NCI-H748 (cell line): ENCODE measurements around the gene ADAT3.

ENCODE experiments used
- DNase-seq: peaks from one replicate; lab custom pipeline; 2025; ENCODE audit not compliant: unreplicated experiment; lab: John Stamatoyannopoulos, UW

The ADAT3 gene

DNA sequence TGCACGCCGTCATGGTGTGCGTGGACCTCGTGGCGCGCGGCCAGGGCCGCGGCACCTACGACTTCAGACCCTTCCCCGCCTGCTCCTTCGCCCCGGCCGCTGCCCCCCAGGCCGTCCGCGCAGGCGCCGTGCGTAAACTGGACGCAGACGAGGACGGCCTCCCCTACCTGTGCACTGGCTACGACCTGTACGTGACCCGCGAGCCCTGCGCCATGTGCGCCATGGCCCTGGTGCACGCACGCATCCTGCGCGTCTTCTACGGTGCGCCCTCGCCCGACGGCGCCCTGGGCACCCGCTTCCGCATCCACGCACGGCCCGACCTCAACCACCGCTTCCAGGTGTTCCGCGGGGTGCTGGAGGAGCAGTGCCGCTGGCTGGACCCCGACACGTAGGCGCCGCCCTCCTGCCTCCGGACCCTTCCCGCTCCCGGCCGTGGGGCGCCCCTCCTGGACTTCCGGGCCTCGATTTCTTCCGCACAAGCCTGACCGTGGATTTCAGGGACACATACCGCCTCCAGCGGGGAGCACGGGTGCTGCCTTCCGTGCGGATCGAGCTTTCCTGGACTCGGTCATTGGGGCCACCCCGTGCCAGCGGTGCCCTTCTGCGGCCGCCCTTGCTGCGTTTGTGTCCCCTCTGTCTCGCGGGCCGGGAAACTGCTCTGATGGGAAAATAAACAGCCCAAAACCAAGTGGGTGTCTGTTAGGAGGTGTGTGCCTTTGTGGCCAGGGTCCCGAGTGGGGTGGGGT is 7.7 kb downstream of the ADAT3 start:
- DNase-seq: no peak

DNA sequence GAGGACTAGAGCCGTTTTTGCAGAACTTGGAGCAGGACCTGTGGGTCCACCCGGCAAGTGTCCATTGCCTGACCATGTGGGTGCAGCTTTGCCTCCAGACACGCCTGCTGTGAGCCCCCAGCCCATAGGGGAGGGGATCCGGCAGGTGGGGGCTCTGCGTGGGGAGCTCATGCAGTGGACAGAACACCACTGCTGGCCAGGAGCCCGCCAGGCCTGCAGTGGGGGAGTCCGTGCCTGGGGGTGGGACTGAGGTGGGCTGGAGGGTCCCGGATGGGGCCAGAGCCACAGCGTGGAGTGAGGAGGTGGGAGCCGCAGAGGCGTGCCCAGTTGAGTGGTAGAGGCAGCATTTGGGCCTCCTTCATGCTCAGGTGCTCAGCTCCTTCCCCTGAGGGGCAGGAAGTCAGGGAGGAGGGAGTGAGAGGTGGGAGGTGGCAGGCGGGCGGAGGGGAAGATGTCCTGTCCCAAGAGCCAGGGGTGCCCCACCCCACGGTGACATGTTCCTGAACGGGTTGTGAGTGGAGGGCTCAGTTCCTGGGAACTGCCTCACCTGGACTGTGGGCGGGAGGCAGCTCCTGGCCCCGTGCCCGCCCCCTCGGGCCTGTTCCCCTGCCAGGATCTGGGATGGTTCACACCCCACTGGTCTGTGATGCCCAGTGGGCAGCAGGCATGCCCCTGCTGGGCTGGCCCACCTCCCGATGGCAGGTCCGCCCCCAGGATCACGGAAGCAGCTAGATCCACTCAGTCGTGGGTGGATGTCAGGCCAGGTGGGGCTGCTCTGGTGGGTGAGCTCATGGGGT is 8.8 kb downstream of the ADAT3 start:
- no peak for DNase-seq

- no peak for DNase-seq
Measured at GRCh38 chr19:1914826-1915341, 9.7 kb downstream of the ADAT3 start.

- DNase-seq: no peak
Measured at GRCh38 chr19:1917146-1917545, 11.9 kb downstream of the ADAT3 start.

GRCh38 chr19:1917926-1918325 is 12.7 kb downstream of the ADAT3 start:
- DNase-seq: no peak

- no peak for DNase-seq
Measured at GRCh38 chr19:1918975-1919374, 13.8 kb downstream of the ADAT3 start.

DNA sequence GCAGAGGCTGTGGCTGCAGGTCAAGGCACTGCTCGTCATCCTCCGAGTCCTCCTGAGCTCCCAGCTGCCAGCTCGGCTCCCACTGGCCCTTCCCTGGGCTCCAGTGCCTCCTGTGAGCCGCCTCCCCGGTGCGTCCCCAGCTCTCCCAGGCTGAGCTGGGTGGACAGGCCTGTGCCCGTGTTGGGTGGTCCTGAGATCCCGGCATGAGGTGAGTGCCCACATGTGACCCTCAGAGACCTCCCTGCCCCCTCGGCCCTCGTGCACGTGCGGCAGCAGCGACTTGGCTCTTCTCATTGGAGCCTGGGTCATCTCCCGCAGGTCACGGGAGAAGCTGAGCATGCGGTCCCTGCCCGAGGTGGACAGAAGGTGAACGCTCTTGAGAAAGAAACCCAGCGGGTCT is 15.4 kb downstream of the ADAT3 start:
- no peak for DNase-seq

DNA sequence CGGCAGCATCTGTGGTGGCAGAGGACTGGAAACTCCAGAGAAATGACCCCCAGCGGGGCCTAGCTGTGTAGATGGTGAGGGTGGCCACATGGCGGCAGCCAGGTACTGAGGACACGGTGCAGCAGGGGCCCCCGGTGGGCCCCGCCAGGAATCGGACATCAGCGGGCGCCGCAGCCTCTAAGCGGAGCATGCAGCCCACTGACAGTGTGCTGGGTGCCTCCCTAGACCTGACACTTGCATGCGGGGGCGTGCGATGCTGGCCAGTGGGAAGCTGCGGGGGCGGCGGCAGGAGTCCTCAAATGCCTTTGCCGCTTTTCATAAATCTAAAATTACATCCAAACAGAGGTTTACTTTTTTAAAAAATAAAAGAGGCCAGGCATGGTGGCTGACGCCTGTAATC is 16.1 kb downstream of the ADAT3 start:
- DNase-seq: no peak

DNA sequence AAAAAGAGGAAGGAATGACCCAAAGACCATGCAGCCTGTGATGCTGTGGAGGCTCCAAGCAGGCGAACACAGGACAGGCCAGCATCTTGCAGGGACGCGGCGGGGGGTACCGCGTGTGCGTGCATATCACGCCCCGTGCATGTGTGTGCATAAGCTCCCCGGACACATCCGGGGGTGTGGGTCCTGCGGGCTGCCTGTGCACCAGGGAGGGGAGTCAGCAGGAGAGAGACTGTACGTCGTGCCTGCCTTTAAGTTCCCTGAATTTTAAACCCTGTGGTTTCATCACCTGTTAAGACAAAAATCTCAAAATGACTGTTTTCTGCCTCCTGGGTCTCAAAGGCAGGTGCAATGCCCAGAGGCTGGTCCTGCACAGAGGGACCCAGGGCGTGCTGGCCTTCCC is 16.6 kb downstream of the ADAT3 start:
- no peak for DNase-seq

- DNase-seq: no peak
Measured at GRCh38 chr19:1922803-1923202, 17.6 kb downstream of the ADAT3 start.

DNA sequence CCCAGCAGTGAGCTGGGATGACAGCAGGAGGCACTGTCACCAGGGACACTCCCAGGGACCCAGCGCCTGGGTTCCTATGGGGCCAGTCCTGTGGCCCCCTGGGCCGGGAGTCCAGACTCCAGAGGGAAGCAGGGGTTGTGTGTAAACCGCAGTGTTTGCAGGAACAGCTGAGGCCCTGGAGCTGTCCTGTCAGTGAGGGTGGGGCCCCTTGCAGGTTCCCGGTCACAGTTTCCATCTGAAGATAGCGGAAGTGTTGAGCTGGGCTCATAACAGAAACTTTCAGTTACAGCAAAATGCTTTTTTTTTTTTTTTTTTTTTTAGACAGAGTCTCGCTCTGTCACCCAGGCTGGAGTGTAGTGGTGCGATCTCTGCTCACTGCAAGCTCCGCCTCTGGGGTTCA is 18.1 kb downstream of the ADAT3 start:
- no peak for DNase-seq

DNA sequence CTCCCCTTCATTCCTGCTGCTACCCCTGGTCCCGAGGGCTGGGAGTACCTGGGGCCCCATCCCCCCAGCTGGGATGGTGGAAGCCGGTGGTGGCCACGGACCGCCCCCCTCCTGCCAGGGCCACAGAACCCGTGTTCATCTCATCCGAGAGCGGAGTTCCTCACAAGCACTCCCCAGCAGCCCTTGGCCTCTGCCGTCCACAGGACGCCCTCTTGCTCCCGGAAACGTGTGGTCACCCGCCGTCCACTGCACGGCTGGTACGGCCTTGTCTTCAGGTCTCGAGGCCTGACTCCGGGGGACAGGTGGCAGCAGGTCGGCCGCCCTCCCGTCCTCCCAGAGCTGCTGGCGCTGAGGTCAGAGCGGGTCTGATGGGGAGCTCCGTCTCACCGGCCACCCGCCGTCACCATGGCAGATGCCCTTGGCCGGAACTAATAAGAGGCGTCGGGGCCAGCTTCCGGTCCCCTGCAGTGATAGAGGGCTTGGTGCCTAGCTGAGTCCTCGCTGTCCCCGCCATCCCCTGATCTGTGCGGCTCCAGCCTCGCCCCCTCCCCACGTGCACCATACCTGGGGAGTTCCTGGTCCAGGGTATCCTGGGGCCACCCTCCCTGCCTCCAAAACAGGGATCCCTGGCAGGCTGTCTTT is 19.2 kb downstream of the ADAT3 start:
- no peak for DNase-seq

DNA sequence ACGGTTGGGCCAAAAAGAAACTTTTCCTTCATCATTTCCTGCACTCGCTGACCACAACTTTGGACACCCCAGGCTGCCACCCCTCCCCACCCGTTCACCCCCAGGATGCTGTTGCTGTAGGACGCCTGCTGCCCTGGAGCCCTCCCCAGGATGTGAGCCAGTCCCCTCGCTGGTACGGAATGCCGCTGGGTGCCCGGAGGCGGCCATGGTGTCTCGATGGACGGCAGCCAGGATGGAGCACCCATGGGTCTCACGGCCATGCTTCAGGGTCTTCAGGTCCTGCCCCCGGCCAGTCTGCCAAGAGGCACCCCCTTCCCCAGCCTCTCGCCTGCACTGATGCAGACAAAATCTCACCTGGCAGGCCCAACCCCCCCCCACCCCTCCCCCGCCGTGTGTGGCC is 20.3 kb downstream of the ADAT3 start:
- DNase-seq: no peak

- DNase-seq: peak; percentile 75
Measured at GRCh38 chr19:1929021-1929742, 24.0 kb downstream of the ADAT3 start.

DNA sequence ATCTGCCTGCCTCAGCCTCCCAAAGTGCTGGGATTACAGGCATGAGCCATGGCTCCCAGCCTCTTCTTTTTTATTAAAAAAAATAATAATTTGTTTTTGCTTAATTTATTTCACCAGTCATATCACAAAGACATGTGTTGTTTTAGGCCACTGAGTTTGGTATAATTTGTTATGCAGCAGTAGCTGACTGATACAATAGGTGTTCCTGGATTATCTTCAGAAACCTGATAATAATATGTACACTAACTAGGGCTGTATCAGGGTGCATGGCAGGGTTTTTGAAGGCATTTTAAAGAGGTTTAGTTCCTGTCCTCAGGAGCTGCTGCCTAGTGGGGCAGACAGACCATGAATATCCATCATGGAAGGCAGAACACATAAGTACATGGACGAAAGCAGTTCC is 26.2 kb downstream of the ADAT3 start:
- no peak for DNase-seq

DNA sequence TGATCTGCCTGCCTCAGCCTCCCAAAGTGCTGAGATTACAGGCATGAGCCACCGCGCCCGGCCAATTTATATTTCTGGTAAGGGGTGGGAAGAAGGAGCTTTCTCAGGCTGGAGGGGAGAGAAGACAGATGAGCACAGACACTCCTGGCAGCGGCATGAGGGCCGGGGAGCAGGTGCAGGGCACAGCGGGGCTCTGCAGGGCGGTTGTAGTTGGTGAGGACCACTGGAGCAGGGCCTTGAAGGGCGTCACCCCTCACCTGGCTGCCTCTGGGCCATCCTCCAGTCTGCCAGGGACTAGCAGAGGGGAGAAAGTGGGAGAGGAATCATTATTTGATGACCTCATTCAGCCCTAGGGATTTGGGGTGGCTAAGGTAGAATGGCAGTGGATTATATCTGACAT is 27.2 kb downstream of the ADAT3 start:
- no peak for DNase-seq

DNA sequence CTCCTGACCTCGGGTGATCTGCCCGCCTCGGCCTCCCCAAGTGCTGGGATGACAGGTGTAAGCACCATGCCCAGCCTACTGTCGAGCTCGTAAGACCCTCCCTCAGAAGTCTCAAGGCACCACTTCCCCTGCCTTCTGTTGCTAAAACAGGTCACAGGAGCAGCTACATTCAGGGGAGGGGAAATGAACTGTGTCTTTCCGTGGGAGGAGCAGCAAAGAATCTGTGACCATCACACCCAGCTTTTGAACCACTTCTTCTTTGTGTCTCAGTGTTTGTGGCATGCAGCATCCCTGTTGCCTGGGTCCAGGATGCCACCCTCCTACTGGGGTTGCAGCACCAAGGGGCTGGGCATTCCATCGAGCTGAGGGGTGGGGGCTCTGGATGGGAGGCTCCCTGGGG is 28.0 kb downstream of the ADAT3 start:
- DNase-seq: no peak

DNA sequence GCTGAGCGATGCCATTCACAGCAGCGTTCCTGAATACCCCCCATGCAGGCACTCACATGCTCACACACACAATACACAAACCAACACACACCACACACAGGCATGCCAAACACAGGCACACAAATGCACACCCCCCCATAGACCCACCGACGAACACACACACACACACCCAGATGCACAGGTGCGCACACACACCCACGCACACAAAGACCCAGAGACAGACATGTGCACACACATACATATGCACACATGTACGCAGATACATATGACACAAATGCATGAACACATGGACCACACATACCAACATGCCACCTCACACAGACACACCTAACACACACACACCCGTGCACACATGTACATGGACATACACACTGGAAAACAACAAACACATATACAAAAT is 28.7 kb downstream of the ADAT3 start:
- DNase-seq: no peak

- DNase-seq: peak; percentile 26
Measured at GRCh38 chr19:1935484-1936208, 30.4 kb downstream of the ADAT3 start.

- DNase-seq: no peak
Measured at GRCh38 chr19:1936430-1936829, 31.2 kb downstream of the ADAT3 start.
